ENCODE data around the gene ZNF236.

DNA sequence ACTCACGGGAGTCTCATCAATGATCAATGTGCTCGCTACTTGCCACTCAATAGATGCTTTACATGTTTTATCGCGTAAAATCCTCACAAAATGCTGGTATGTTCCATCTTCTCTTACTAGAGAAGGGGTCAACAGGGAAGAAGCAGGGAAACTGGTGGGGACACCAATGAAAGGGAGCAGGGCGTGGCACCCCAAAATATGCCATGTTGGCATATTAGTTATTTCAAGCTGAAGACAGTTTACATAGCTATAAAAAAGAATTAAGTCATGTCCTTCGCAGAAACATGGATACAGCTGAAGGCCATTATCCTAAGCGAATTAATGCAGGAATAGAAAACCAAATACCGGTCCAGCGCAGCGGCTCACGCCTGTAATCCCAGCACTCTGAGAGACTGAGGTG is 8.1 kb upstream of the ZNF236 start:
- TF ChIP-seq, protein P1, sequence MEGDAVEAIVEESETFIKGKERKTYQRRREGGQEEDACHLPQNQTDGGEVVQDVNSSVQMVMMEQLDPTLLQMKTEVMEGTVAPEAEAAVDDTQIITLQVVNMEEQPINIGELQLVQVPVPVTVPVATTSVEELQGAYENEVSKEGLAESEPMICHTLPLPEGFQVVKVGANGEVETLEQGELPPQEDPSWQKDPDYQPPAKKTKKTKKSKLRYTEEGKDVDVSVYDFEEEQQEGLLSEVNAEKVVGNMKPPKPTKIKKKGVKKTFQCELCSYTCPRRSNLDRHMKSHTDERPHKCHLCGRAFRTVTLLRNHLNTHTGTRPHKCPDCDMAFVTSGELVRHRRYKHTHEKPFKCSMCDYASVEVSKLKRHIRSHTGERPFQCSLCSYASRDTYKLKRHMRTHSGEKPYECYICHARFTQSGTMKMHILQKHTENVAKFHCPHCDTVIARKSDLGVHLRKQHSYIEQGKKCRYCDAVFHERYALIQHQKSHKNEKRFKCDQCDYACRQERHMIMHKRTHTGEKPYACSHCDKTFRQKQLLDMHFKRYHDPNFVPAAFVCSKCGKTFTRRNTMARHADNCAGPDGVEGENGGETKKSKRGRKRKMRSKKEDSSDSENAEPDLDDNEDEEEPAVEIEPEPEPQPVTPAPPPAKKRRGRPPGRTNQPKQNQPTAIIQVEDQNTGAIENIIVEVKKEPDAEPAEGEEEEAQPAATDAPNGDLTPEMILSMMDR (IDR thresholded peaks at IDR 0.05), result no peak
- TF ChIP-seq POLR2A (IDR thresholded peaks at IDR 0.05) (no peak), EP300 (IDR thresholded peaks at IDR 0.05) (no peak), POLR2AphosphoS5 (IDR thresholded peaks at IDR 0.05) (no peak)
